ENCODE data around the gene DGKK. TPM values are rescaled to one million over a fixed set of nuclear protein-coding genes. Genes with fewer than 3 reads are reported as not detected.

Gene DGKK
- total and polyA plus RNA-seq, 2 donors, result 0.08 to 0.53 TPM

DNA sequence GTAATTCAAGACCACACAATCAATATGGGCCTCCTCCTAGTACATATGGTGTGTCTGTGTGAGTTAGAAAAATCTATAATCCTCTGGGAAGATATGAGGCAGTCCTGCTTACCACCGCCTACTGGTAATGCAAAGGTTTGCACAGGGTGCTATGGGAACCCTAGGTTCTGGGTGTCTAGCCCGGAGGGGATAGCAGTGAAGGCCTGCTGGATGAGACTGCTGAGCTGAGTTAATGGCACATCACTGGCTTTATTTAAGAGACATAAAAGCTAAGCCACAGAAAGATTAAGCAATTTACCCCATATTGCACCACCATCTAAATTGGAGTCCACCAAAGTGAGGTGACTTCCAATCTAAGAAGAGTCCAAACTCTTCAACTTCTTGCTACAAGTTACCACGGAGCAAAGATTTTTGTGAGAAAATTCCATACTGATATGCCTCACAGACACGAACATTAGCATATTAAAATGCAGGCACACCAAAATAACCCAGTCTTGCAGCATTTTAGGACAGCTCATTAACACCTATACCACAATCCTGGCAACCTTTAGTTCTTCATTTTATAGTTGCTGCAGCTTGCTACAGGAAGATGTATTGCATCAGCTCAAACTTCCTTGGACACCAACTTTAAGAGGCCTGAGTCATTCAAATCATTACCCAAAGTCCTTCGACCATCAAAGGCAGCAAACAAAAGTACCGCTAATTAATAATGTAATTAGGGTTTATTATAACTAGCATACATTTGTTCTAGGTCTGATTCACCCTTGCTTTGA, 13.7 kb downstream of the DGKK start:
- no peaks in the 10 kb centered on the region for H3K36me3 ChIP-seq (ENCODE audit: insufficient read depth)
- DNase-seq (ENCODE audit: extremely low spot score), result no peak
- no peak overlapping the region for H3K4me3 ChIP-seq (ENCODE audit: low read depth, low read length)
- H3K27ac ChIP-seq (ENCODE audit: low read depth), result no peak overlapping the region
- no peaks in the 10 kb centered on the region for H3K4me1 ChIP-seq (ENCODE audit: insufficient read depth)
- WGBS, result 79% methylated on average over 6 of the region's 6 CpGs

DNA sequence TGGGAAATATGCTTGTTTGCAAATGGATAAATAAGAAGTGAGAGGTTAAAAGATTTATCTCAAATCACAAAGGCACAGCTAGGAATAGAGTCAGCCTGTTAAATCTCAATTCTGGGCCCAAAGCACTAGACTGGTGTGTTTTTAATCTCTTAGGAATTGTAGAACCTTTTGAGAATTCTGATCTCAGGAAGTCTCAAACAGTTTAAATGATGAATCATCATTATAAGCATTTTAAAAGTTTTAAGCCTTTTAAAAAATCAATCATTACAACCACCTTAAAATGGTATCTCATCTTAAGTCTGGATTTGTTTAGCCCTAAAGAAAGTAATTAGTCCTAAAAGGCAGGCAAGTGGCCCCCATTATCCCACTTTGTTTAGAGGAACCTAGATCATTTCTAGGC, 17.8 kb downstream of the DGKK start:
- Histone ChIP-seq H3K4me3 (ENCODE audit: low read depth, low read length) (no peak overlapping the region), H3K36me3 (ENCODE audit: insufficient read depth) (no peaks in the 10 kb centered on the region), H3K27ac (ENCODE audit: low read depth) (no peak overlapping the region), H3K4me1 (ENCODE audit: insufficient read depth) (no peaks in the 10 kb centered on the region)
- no peak for DNase-seq (ENCODE audit: extremely low spot score)

- 32% methylated on average over 1 of the region's 1 CpG for WGBS
- no peak overlapping the region for H3K27ac ChIP-seq (ENCODE audit: low read depth)
- no peak for DNase-seq (ENCODE audit: extremely low spot score)
- H3K4me1 ChIP-seq (ENCODE audit: insufficient read depth), result no peaks in the 10 kb centered on the region
- H3K4me3 ChIP-seq (ENCODE audit: low read depth, low read length), result no peak overlapping the region
- no peaks in the 10 kb centered on the region for H3K36me3 ChIP-seq (ENCODE audit: insufficient read depth)
These were observed 20.3 kb downstream of the DGKK start for GRCh38 chrX:50450324-50450723.

- H3K4me3 ChIP-seq (ENCODE audit: low read depth, low read length), result no peak overlapping the region
- no peak overlapping the region for H3K27ac ChIP-seq (ENCODE audit: low read depth)
- no peaks in the 10 kb centered on the region for H3K36me3 ChIP-seq (ENCODE audit: insufficient read depth)
- WGBS, result 84% methylated on average over 2 of the region's 2 CpGs
- no peak for DNase-seq (ENCODE audit: extremely low spot score)
- H3K4me1 ChIP-seq (ENCODE audit: insufficient read depth), result no peaks in the 10 kb centered on the region
These were observed 22.1 kb downstream of the DGKK start for GRCh38 chrX:50448565-50448964.

DNA sequence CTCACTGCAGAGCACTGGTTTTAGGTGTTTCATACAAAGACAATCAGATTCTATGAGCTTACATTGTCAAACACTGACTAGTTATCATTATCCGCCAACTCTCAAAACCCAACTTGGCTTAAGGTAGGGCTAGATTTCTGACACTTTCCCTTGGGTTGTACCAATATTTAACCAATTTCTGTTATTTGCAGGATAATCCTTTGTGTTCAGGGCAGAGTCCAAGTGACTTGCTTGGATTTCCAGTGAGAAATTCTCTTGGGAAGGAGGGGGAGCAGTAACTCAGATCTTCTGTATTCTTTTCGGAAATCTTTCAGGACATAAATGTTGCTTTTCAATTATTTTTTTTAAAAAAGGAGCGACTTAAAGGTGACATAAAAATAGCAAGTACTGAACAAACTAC, 23.1 kb downstream of the DGKK start:
- H3K4me3 ChIP-seq (ENCODE audit: low read depth, low read length), result no peak overlapping the region
- no peak overlapping the region for H3K27ac ChIP-seq (ENCODE audit: low read depth)
- H3K36me3 ChIP-seq (ENCODE audit: insufficient read depth), result no peaks in the 10 kb centered on the region
- H3K4me1 ChIP-seq (ENCODE audit: insufficient read depth), result no peaks in the 10 kb centered on the region
- WGBS, result 96% methylated on average over 3 of the region's 3 CpGs
- DNase-seq (ENCODE audit: extremely low spot score), result no peak

- WGBS, result 59% methylated on average over 3 of the region's 3 CpGs
- H3K4me1 ChIP-seq (ENCODE audit: insufficient read depth), result no peaks in the 10 kb centered on the region
These were observed 28.1 kb downstream of the DGKK start for GRCh38 chrX:50442426-50443116.

DNA sequence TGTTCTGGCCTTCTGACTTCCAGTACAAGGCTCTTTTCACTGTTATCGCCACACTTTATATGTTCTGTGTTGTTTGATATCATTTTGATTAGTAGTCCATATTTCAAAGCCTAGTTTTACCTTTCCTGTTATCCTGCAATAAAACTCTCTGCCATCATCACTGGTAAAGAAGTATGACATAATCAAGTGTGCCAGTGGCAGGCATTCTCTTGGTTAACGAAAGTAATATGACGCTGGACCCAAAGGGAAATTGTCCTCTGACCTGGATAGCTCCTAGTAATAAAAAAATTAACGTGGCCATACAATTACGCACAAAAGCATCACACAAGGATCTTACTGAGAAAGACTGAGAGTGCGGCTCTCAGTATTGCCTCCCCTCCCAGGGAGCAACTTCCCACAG, 33.8 kb downstream of the DGKK start:
- H3K4me1 ChIP-seq (ENCODE audit: insufficient read depth), result no peaks in the 10 kb centered on the region
- no peak overlapping the region for H3K27ac ChIP-seq (ENCODE audit: low read depth)
- DNase-seq (ENCODE audit: extremely low spot score), result no peak
- no peak overlapping the region for H3K4me3 ChIP-seq (ENCODE audit: low read depth, low read length)
- WGBS, result 80% methylated on average over 6 of the region's 6 CpGs
- no peaks in the 10 kb centered on the region for H3K36me3 ChIP-seq (ENCODE audit: insufficient read depth)

More at GRCh38 chrX:50442426-50443116, 28.1 kb downstream of the DGKK start:
- DNase-seq (ENCODE audit: extremely low spot score), result no peak
- H3K4me3 ChIP-seq (ENCODE audit: low read depth, low read length), result no peak overlapping the region
- no peaks in the 10 kb centered on the region for H3K36me3 ChIP-seq (ENCODE audit: insufficient read depth)
- H3K27ac ChIP-seq (ENCODE audit: low read depth), result no peak overlapping the region

GRCh38 chrX:50432829-50433289, 37.8 kb downstream of the DGKK start:
- DNase-seq (ENCODE audit: extremely low spot score), result no peak
- Histone ChIP-seq H3K27ac (ENCODE audit: low read depth) (no peak overlapping the region), H3K4me3 (ENCODE audit: low read depth, low read length) (no peak overlapping the region), H3K4me1 (ENCODE audit: insufficient read depth) (no peaks in the 10 kb centered on the region), H3K36me3 (ENCODE audit: insufficient read depth) (no peaks in the 10 kb centered on the region)
- WGBS, result 64% methylated on average over 3 of the region's 3 CpGs

GRCh38 chrX:50431623-50432022, 39.0 kb downstream of the DGKK start:
- Histone ChIP-seq H3K4me3 (ENCODE audit: low read depth, low read length) (no peak overlapping the region), H3K36me3 (ENCODE audit: insufficient read depth) (no peaks in the 10 kb centered on the region), H3K4me1 (ENCODE audit: insufficient read depth) (no peaks in the 10 kb centered on the region), H3K27ac (ENCODE audit: low read depth) (no peak overlapping the region)
- DNase-seq (ENCODE audit: extremely low spot score), result no peak
- 57% methylated on average over 3 of the region's 3 CpGs for WGBS

DNA sequence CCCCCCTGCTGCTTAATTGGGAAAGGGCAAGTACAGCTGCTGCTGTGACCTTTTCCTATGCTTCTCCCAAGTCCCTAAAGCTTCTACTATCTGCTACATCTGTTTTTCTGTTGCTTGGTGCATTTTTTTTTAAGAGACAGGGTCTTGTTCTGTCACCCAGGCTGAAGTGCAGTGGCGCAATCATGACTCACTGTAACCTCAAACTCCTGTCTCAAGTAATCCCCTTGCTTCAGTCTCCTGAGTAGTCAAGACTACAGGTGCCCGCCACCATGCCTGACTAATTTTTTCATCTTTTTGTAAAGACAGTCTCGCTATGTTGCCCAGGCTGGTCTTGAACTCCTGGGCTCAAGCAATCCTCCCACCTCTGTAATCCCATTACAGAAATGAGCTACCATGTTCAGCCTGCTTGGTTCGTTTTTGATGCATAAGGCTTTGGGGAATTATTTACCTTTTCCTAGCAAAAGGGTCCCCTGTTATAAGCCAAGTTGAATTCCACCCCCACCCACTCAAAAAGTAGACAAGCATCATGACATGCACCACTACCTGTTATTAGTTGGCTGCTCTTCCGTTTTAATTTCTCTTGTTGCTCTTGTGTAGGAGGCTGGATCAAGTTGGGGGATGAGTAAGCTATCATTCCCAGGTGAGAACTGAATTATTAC, 39.6 kb downstream of the DGKK start:
- H3K4me3 ChIP-seq (ENCODE audit: low read depth, low read length), result no peak overlapping the region
- no peak overlapping the region for H3K27ac ChIP-seq (ENCODE audit: low read depth)
- WGBS, result 69% methylated on average over 5 of the region's 5 CpGs
- no peak for DNase-seq (ENCODE audit: extremely low spot score)
- H3K4me1 ChIP-seq (ENCODE audit: insufficient read depth), result no peaks in the 10 kb centered on the region
- no peaks in the 10 kb centered on the region for H3K36me3 ChIP-seq (ENCODE audit: insufficient read depth)

DNA sequence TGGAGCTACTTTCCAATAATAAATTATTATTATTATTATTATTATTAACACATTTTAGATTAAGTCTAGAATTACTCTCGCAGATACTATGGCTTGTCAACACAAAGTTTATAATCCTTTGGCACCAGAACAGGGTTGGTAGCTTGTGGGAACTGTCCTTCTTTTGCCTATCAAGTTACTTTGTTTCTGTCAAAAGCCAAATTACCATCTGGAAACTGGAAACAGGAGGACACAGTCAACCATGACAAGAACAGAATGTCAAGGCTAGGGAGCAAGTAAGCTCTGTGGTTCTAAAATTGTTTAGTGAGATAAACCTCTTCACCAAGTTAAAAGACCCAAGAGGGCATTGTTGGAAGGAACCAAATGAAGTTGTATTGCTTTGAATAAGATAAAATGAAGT, 42.5 kb downstream of the DGKK start:
- DNase-seq (ENCODE audit: extremely low spot score), result no peak
- Histone ChIP-seq H3K36me3 (ENCODE audit: insufficient read depth) (no peaks in the 10 kb centered on the region), H3K4me3 (ENCODE audit: low read depth, low read length) (no peak overlapping the region), H3K27ac (ENCODE audit: low read depth) (no peak overlapping the region), H3K4me1 (ENCODE audit: insufficient read depth) (no peaks in the 10 kb centered on the region)
- WGBS, result 73% methylated on average over 1 of the region's 1 CpG

- Histone ChIP-seq H3K27ac (ENCODE audit: low read depth) (no peak overlapping the region), H3K4me1 (ENCODE audit: insufficient read depth) (no peaks in the 10 kb centered on the region)
- WGBS, result 85% methylated on average over 2 of the region's 2 CpGs
These were observed 62.6 kb downstream of the DGKK start for GRCh38 chrX:50407976-50408375.

GRCh38 chrX:50403903-50404302, 66.7 kb downstream of the DGKK start:
- 69% methylated on average over 5 of the region's 5 CpGs for WGBS
- no peaks in the 10 kb centered on the region for H3K36me3 ChIP-seq (ENCODE audit: insufficient read depth)
- no peak for DNase-seq (ENCODE audit: extremely low spot score)
- no peaks in the 10 kb centered on the region for H3K4me1 ChIP-seq (ENCODE audit: insufficient read depth)
- H3K4me3 ChIP-seq (ENCODE audit: low read depth, low read length), result no peak overlapping the region
- H3K27ac ChIP-seq (ENCODE audit: low read depth), result no peak overlapping the region

More at GRCh38 chrX:50407976-50408375, 62.6 kb downstream of the DGKK start:
- DNase-seq (ENCODE audit: extremely low spot score), result no peak
- Histone ChIP-seq H3K4me3 (ENCODE audit: low read depth, low read length) (no peak overlapping the region), H3K36me3 (ENCODE audit: insufficient read depth) (no peaks in the 10 kb centered on the region)

DNA sequence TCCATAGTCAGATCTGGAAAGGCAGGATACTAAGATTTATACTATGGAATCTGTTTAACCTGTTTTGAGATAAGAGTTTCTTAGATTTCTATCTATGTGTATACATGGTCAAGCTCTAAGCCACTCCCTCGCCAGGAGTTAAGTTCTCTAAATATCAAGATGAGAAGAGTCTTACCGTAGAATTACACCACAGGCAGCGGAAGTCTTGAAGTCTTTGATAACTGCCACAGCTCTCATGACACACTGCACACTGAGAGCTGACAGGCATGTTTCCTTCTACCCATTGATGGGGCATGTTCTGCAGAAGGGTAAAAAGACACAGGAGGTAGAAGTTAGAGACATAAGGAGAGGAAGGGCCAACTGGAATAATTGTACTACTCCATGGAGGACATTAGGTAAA, 67.7 kb downstream of the DGKK start:
- DNase-seq (ENCODE audit: extremely low spot score), result no peak
- Histone ChIP-seq H3K4me3 (ENCODE audit: low read depth, low read length) (no peak overlapping the region), H3K4me1 (ENCODE audit: insufficient read depth) (no peaks in the 10 kb centered on the region), H3K36me3 (ENCODE audit: insufficient read depth) (no peaks in the 10 kb centered on the region), H3K27ac (ENCODE audit: low read depth) (no peak overlapping the region)
- 58% methylated on average over 3 of the region's 3 CpGs for WGBS
